Right atrium auricular region (tissue), 2 donors: ENCODE results near the gene MAU2. TPM values are rescaled to one million over a fixed set of nuclear protein-coding genes. Genes with fewer than 3 reads are reported as not detected.

Experiments used
- DNase-seq: peaks from one replicate; pipeline ENCODE4 v3.0.0-alpha.2; 2019; ENCODE audit warnings: low spot score
- H3K27ac ChIP-seq, 2 donors: fragments of 200-600 bp; sonication (generic); 1 replicate in 1 of 2; 2 replicates in 1 of 2; pipeline ENCODE4 v1.5.1; 2016 to 2019
- H3K27me3 ChIP-seq, 2 donors: fragments of 200-600 bp; sonication (generic); one replicate each; pipeline versions ENCODE4 v1.5.1 to v1.6.0; 2017 to 2019
- H3K36me3 ChIP-seq: fragments of 200-600 bp; sonication (generic); one replicate; pipeline ENCODE4 v1.5.1; 2016
- H3K4me1 ChIP-seq, 2 donors: fragments of 200-600 bp; sonication (generic); one replicate each; pipeline versions ENCODE4 v1.5.1 to v1.6.0; 2017 to 2019
- H3K4me3 ChIP-seq, 2 donors: fragments of 200-600 bp; sonication (generic); 1 replicate in 1 of 2; 2 replicates in 1 of 2; pipeline ENCODE4 v1.5.1; 2017 to 2019; ENCODE audit warnings: mild to moderate bottlenecking in 1 of 2, moderate library complexity in 1 of 2
- H3K9me3 ChIP-seq, 2 donors: fragments of 200-600 bp; sonication (generic); one replicate each; pipeline ENCODE4 v1.5.1; 2019
- CTCF ChIP-seq, 2 donors: fragments of 200-600 bp; sonication (generic); IDR thresholded peaks; one replicate each; pipeline ENCODE4 v1.5.1; 2019; ENCODE audit warnings: antibody characterized with exemption in 2 of 2
- total RNA-seq, 2 donors: library from RNA; depleted of rRNA; stranded (reverse); fragments of >200 nt; gene quantifications; one replicate each; pipeline ENCODE4 v1.1.0, GENCODE V29; 2016

The MAU2 gene
- total RNA-seq, 2 donors from 2014 or later = 22.1 to 31.3 TPM

- Histone ChIP-seq H3K36me3 (peaks cover 28% of the 10 kb centered on the region), H3K4me1 (peaks cover 0 to 14% of the 10 kb centered on the region in 2 donors), H3K9me3 (no peaks in the 10 kb centered on the region), H3K27me3 (no peaks in the 10 kb centered on the region), H3K27ac (no peak overlapping the region), H3K4me3 (no peak overlapping the region)
- no peak for DNase-seq
- TF ChIP-seq CTCF (IDR thresholded peaks at IDR 0.05) = no peak
Measured at GRCh38 chr19:19315444-19315843, 5.2 kb upstream of the MAU2 start.

DNA sequence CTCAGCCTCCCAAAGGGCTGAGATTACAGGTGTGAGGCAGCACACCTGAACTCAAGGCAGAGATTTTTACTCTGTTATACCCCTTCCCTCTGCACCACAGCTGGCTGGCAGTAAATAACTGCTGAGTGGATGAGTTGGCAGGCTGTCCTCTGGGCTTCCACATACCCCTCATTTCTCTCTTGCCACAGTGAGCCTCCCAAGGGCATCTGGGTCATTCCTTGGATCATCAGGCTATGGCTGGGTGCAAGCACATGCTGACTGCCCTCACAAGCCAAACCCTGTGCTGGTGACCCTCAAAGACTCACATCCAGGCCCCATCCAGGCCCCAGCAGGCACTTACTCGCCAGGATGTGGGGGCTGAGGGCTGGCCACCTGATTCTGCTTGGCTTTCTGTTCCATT is 4.5 kb upstream of the MAU2 start:
- no peak overlapping the region for H3K4me3 ChIP-seq
- no peak for DNase-seq
- peaks cover 0 to 14% of the 10 kb centered on the region in 2 donors for H3K4me1 ChIP-seq
- H3K9me3 ChIP-seq = no peaks in the 10 kb centered on the region
- H3K27me3 ChIP-seq = no peaks in the 10 kb centered on the region
- no peak overlapping the region for H3K27ac ChIP-seq
- TF ChIP-seq CTCF (IDR thresholded peaks at IDR 0.05) = no peak
- peaks cover 27% of the 10 kb centered on the region for H3K36me3 ChIP-seq

- no peaks in the 10 kb centered on the region for H3K9me3 ChIP-seq
- no peak for TF ChIP-seq CTCF (IDR thresholded peaks at IDR 0.05)
- peaks cover 0 to 44% of the 10 kb centered on the region in 2 donors for H3K4me1 ChIP-seq
- H3K4me3 ChIP-seq = peak overlapping the region; percentile 88 to 97
- peak overlapping the region; percentile 84 to 90 for H3K27ac ChIP-seq
- no peak for DNase-seq
- H3K27me3 ChIP-seq = no peaks in the 10 kb centered on the region
- H3K36me3 ChIP-seq = peaks cover 23% of the 10 kb centered on the region
Measured at GRCh38 chr19:19319732-19320360, 783 bp upstream of the MAU2 start.

DNA sequence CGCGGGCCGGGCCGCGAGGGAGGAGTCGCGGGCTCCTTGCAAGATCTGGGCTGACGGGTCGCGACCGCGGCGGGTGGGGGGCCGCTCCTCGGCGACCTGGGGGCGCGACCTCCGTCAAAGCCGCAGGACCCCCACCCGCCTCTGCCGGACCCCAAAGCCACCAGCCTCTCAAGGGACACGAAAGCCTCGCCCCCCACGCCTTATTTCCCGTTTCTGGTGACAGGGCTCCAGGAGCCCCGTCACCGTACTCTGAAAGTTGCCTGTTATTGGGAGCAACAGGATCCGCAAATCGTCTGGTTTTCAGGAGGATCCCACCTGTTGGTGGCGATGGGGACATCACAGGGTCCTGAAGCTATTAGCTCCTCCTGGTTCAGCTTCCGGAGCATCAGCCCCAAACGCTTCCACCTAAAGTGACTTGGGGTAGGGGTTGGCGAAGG is 530 bp downstream of the MAU2 start:
- Histone ChIP-seq H3K27ac (peak overlapping the region; percentile 84 to 90), H3K36me3 (peaks cover 16% of the 10 kb centered on the region), H3K4me3 (peak overlapping the region; percentile 88 to 97), H3K4me1 (peaks cover 0 to 44% of the 10 kb centered on the region in 2 donors), H3K27me3 (no peaks in the 10 kb centered on the region), H3K9me3 (no peaks in the 10 kb centered on the region)
- DNase-seq = no peak
- no peak for TF ChIP-seq CTCF (IDR thresholded peaks at IDR 0.05)

DNA sequence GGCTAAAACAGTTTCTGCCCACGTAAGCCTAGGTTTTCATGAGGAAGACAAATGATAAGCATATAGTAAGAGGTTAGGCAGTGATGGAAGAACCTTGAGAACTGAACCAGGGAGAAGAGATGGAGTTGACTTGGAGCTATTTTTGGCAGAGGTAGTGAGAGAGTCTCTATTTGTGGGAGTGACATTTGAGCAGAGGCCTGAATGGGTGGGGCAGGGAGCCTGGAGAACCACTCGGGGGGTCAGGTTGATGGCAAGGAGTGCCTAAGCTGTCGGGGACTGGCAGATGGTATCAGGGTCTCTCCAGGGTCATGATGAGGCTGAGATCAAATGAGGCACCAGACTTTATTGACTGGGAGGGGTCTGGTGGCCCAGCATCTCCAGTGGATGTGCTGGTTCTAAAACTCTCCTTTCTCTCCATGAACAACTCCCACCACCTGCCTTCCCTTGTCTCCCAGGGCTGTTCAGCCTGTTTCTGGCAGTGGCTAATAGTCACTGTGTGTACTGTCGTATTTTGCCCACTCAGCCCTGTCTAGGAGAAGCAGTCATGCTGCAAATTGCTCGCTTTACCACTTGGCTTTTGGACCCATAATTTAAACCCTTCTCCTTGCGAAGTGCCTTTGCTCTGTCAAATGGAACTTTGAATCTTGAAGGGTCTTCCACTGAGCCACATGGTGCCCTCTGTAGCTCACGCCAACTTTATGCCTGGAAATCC is 3.6 kb downstream of the MAU2 start:
- H3K4me1 ChIP-seq = peaks cover 0 to 38% of the 10 kb centered on the region in 2 donors
- H3K4me3 ChIP-seq = no peak overlapping the region

More for the DNA sequence above, 3.6 kb downstream of the MAU2 start:
- no peak for DNase-seq
- Histone ChIP-seq H3K27ac (no peak overlapping the region), H3K27me3 (no peaks in the 10 kb centered on the region), H3K36me3 (peaks cover 27% of the 10 kb centered on the region), H3K9me3 (no peaks in the 10 kb centered on the region)
- TF ChIP-seq CTCF (IDR thresholded peaks at IDR 0.05) = no peak
